ENCODE measurements around the gene PTPRT. TPM values are rescaled to one million over a fixed set of nuclear protein-coding genes. Genes with fewer than 3 reads are reported as not detected.
A peak's percentile ranks its signal among the peaks of the same experiment; 100 is the strongest.

Gene PTPRT
- total RNA-seq, 1 experiment from 2014 or later = 44.5 TPM

DNA sequence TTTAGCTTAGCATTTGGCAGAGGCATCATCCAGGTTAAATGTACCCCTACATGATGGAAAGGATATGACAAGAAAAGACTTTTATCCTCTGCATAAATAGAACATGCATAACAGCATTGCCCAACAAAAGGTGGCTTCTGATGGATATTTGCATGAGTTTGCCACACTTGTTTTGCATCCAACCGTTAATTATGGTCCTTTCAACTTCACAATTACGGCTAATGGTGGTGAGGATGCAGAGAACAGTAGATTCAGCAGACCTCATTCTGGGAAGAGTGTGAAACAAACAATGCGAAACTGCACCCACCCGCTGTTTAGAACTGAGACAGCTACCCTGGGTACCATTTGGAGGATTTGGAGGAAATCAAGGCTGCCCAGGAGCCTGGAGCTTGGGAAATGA lies 880.7 kb downstream of the PTPRT start:
- no peak overlapping the region for H3K4me3 ChIP-seq (ENCODE audit: low read length)
- no peaks in the 10 kb centered on the region for H3K27me3 ChIP-seq (ENCODE audit: low read length)
- H2AFZ ChIP-seq (ENCODE audit: low read length) = no peak overlapping the region
- peaks cover 9% of the 10 kb centered on the region for H3K4me1 ChIP-seq (ENCODE audit: low read length)
- peak; percentile 42 for DNase-seq
- H3K36me3 ChIP-seq (ENCODE audit: insufficient read depth, low read length) = no peaks in the 10 kb centered on the region
- H4K20me1 ChIP-seq (ENCODE audit: insufficient read depth, low read depth, low read length) = no peaks in the 10 kb centered on the region
- H3K79me2 ChIP-seq (ENCODE audit: low read length) = no peaks in the 10 kb centered on the region
- H3K9ac ChIP-seq (ENCODE audit: low read length) = no peak overlapping the region
- H3K9me2 ChIP-seq (replicated peaks; ENCODE audit: insufficient read depth, low read length) = no peaks in the 10 kb centered on the region
- H3K27ac ChIP-seq (ENCODE audit: low read length) = no peak overlapping the region
- H3K9me3 ChIP-seq (ENCODE audit: low read length) = no peaks in the 10 kb centered on the region
- H3K4me2 ChIP-seq (ENCODE audit: low read depth, low read length, poor library complexity, severe bottlenecking) = no peak overlapping the region

DNA sequence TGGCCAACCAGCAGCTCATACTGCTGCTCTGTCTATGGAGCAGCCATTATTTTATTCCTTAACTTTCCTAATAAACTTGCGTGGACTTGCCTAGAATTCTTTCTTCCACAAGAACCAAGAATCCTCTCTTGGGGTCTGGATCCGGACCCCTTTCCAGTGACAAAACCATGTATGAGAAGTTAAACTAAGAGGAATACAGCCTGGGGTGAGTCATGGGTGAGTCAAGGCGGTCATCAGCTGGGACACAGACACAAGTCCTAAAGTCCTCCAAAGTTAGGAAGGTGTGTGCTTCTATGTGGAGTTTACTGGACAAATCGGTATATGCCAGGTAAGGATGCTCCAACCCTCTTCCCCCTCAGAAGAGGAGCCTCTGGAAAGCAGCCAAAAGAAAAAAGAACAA lies 881.5 kb downstream of the PTPRT start:
- Histone ChIP-seq H3K4me2 (ENCODE audit: low read depth, low read length, poor library complexity, severe bottlenecking) (no peak overlapping the region), H3K27me3 (ENCODE audit: low read length) (no peaks in the 10 kb centered on the region), H3K79me2 (ENCODE audit: low read length) (no peaks in the 10 kb centered on the region), H3K4me1 (ENCODE audit: low read length) (peaks cover 9% of the 10 kb centered on the region), H3K9me3 (ENCODE audit: low read length) (no peaks in the 10 kb centered on the region), H3K36me3 (ENCODE audit: insufficient read depth, low read length) (no peaks in the 10 kb centered on the region), H2AFZ (ENCODE audit: low read length) (no peak overlapping the region), H3K9me2 (replicated peaks; ENCODE audit: insufficient read depth, low read length) (no peaks in the 10 kb centered on the region), H3K27ac (ENCODE audit: low read length) (no peak overlapping the region), H4K20me1 (ENCODE audit: insufficient read depth, low read depth, low read length) (no peaks in the 10 kb centered on the region), H3K4me3 (ENCODE audit: low read length) (no peak overlapping the region), H3K9ac (ENCODE audit: low read length) (no peak overlapping the region)
- no peak for DNase-seq

DNA sequence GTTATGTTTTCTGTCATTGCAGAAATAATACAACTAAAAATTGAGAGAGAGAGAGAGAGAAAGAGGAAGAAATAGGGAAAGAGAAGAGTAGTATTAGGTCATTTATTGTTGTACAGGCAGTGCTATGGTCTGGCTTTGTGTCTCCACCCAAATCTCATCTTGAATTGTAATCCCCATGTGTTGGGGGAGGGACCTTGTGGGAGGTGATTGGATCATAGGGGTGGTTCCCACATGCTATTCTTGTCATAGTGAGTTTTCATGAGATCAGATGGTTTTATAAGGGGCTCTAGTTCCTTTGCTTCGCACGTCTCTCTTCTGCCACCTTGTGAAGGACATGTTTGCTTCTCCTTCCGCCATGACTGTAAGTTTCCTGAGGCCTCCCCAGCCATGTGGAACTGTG lies 894.1 kb downstream of the PTPRT start:
- H3K27me3 ChIP-seq (ENCODE audit: low read length) = no peaks in the 10 kb centered on the region

DNA sequence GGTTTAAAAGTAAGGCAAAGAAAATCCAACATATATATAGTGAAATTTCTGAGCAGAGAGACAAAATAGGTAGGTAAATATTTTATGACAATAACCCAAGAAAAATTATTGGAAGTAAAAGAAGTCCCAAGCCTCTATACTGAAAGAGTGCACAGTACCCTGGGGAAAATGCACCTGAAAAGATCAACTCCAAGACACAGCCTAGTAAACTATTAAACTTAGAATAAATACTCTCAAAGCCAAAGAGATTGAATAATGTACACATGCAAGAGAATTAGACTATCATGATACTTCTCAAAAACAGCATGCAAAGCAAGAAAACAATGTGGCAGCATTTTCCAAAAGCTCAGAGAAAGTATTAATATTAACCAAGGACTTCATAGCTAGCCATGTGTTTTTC lies 894.7 kb downstream of the PTPRT start:
- Histone ChIP-seq H3K4me2 (ENCODE audit: low read depth, low read length, poor library complexity, severe bottlenecking) (no peak overlapping the region), H3K9me2 (replicated peaks; ENCODE audit: insufficient read depth, low read length) (no peaks in the 10 kb centered on the region), H3K27ac (ENCODE audit: low read length) (no peak overlapping the region), H3K9ac (ENCODE audit: low read length) (no peak overlapping the region), H2AFZ (ENCODE audit: low read length) (no peak overlapping the region), H3K27me3 (ENCODE audit: low read length) (no peaks in the 10 kb centered on the region), H3K4me3 (ENCODE audit: low read length) (no peak overlapping the region), H3K36me3 (ENCODE audit: insufficient read depth, low read length) (no peaks in the 10 kb centered on the region), H3K4me1 (ENCODE audit: low read length) (no peaks in the 10 kb centered on the region), H3K9me3 (ENCODE audit: low read length) (no peaks in the 10 kb centered on the region), H3K79me2 (ENCODE audit: low read length) (no peaks in the 10 kb centered on the region), H4K20me1 (ENCODE audit: insufficient read depth, low read depth, low read length) (no peaks in the 10 kb centered on the region)
- DNase-seq = no peak

More for the DNA sequence above, 894.1 kb downstream of the PTPRT start:
- Histone ChIP-seq H3K4me1 (ENCODE audit: low read length) (no peaks in the 10 kb centered on the region), H3K27ac (ENCODE audit: low read length) (no peak overlapping the region), H3K36me3 (ENCODE audit: insufficient read depth, low read length) (no peaks in the 10 kb centered on the region), H3K79me2 (ENCODE audit: low read length) (no peaks in the 10 kb centered on the region), H2AFZ (ENCODE audit: low read length) (no peak overlapping the region), H3K9me2 (replicated peaks; ENCODE audit: insufficient read depth, low read length) (no peaks in the 10 kb centered on the region), H3K9ac (ENCODE audit: low read length) (no peak overlapping the region), H3K4me3 (ENCODE audit: low read length) (no peak overlapping the region), H4K20me1 (ENCODE audit: insufficient read depth, low read depth, low read length) (no peaks in the 10 kb centered on the region), H3K4me2 (ENCODE audit: low read depth, low read length, poor library complexity, severe bottlenecking) (no peak overlapping the region), H3K9me3 (ENCODE audit: low read length) (no peaks in the 10 kb centered on the region)
- DNase-seq = no peak

DNA sequence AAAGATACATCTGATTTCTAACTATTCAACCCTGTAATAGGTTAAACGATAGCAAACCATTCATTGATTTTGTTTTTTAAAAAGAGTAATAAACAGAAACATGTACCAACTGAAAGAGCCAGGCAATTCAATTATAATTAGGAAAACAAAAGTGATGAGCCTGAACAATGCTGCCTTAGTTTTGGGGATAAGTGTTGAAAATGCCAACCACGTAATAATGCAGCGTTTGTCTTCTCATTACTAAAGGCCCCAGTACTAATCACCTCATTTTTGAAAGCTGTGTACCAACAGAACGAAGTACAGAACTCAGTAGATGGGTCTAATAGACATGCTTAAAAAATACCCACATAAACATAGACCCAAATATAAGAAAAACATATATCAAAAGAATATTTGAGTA lies 907.9 kb downstream of the PTPRT start:
- no peaks in the 10 kb centered on the region for H3K9me3 ChIP-seq (ENCODE audit: low read length)
- no peaks in the 10 kb centered on the region for H3K9me2 ChIP-seq (replicated peaks; ENCODE audit: insufficient read depth, low read length)
- H3K4me2 ChIP-seq (ENCODE audit: low read depth, low read length, poor library complexity, severe bottlenecking) = no peak overlapping the region
- no peaks in the 10 kb centered on the region for H3K79me2 ChIP-seq (ENCODE audit: low read length)
- H3K27ac ChIP-seq (ENCODE audit: low read length) = no peak overlapping the region
- no peak overlapping the region for H2AFZ ChIP-seq (ENCODE audit: low read length)
- H3K4me1 ChIP-seq (ENCODE audit: low read length) = peaks cover 4% of the 10 kb centered on the region; the same call in 1 of the 2 replicates
- H4K20me1 ChIP-seq (ENCODE audit: insufficient read depth, low read depth, low read length) = no peaks in the 10 kb centered on the region
- H3K27me3 ChIP-seq (ENCODE audit: low read length) = no peaks in the 10 kb centered on the region
- H3K9ac ChIP-seq (ENCODE audit: low read length) = no peak overlapping the region
- H3K36me3 ChIP-seq (ENCODE audit: insufficient read depth, low read length) = no peaks in the 10 kb centered on the region
- DNase-seq = no peak
- no peak overlapping the region for H3K4me3 ChIP-seq (ENCODE audit: low read length)

DNA sequence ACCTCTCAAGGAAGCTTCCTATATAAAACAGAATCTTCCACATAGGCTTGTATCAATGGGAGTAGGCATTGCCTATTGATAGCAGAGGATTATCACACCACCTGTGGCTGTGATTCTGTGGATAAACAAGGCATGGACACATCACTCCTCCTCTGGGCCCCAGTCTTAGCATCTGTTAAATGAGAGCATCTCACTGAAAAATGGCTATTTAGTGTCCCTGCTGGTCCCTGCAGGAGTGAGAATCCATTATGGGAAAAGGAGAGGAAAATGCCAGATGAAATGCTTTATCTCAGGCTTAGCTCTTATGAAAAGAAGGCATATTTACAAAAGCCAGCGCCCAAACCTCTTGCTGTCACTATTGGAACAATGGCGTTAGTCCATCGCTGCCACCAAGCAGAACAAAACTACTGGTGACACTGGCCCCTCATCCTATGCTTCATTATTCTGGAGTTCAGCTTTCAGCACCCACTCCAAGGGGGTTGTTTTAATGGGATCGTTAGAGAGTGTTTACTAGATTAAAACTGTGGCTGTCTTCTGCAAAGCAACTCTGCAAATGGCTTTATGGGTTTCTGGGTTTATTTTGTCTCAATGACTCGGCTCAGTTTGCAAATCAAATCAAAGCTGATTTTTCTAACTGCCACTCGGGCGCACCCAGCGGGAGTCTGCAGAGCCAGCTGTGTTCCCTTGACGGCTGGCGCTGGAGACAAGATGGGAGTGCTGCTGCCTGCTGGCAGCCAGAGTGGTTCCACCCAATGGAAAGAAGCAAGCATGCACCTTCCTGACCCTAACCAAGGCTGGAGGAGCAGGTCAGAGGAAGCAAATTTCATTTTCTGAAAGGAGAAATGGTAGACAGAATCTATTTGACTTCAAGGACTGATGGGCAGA lies 912.7 kb downstream of the PTPRT start:
- H3K4me1 ChIP-seq (ENCODE audit: low read length) = no peaks in the 10 kb centered on the region; the same call in 1 of the 2 replicates
- H3K27ac ChIP-seq (ENCODE audit: low read length) = no peak overlapping the region
- H3K27me3 ChIP-seq (ENCODE audit: low read length) = no peaks in the 10 kb centered on the region
- no peak for DNase-seq
- no peaks in the 10 kb centered on the region for H3K79me2 ChIP-seq (ENCODE audit: low read length)
- H2AFZ ChIP-seq (ENCODE audit: low read length) = no peak overlapping the region
- no peaks in the 10 kb centered on the region for H3K9me3 ChIP-seq (ENCODE audit: low read length)
- H3K4me3 ChIP-seq (ENCODE audit: low read length) = no peak overlapping the region
- H3K9ac ChIP-seq (ENCODE audit: low read length) = no peak overlapping the region
- no peaks in the 10 kb centered on the region for H3K36me3 ChIP-seq (ENCODE audit: insufficient read depth, low read length)
- no peaks in the 10 kb centered on the region for H4K20me1 ChIP-seq (ENCODE audit: insufficient read depth, low read depth, low read length)
- H3K9me2 ChIP-seq (replicated peaks; ENCODE audit: insufficient read depth, low read length) = no peaks in the 10 kb centered on the region
- no peak overlapping the region for H3K4me2 ChIP-seq (ENCODE audit: low read depth, low read length, poor library complexity, severe bottlenecking)

DNA sequence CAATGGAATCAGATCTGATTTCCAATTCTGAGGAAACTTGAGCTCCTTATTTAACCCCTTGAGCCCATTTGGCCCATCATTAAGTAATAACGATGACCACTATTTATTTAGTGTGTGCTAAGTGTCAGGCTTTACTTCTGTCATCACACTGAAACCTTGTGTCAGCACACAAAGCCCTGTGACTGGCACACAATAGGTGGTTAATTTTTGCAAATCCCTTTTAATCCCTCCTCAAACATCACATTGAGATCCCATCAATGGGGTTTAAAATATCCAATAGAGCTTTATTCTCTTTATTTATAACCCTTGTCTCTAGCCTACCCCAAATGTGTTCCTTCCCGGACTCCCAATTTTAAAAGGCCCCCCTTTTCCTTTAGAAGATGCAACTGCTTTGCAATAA lies 914.7 kb downstream of the PTPRT start:
- Histone ChIP-seq H3K9me3 (ENCODE audit: low read length) (no peaks in the 10 kb centered on the region), H4K20me1 (ENCODE audit: insufficient read depth, low read depth, low read length) (no peaks in the 10 kb centered on the region), H3K27ac (ENCODE audit: low read length) (no peak overlapping the region), H2AFZ (ENCODE audit: low read length) (no peak overlapping the region), H3K4me2 (ENCODE audit: low read depth, low read length, poor library complexity, severe bottlenecking) (no peak overlapping the region), H3K4me3 (ENCODE audit: low read length) (no peak overlapping the region), H3K9ac (ENCODE audit: low read length) (no peak overlapping the region), H3K36me3 (ENCODE audit: insufficient read depth, low read length) (no peaks in the 10 kb centered on the region), H3K4me1 (ENCODE audit: low read length) (no peaks in the 10 kb centered on the region; the same call in none of the 2 replicates), H3K79me2 (ENCODE audit: low read length) (no peaks in the 10 kb centered on the region), H3K9me2 (replicated peaks; ENCODE audit: insufficient read depth, low read length) (no peaks in the 10 kb centered on the region), H3K27me3 (ENCODE audit: low read length) (no peaks in the 10 kb centered on the region)
- no peak for DNase-seq

DNA sequence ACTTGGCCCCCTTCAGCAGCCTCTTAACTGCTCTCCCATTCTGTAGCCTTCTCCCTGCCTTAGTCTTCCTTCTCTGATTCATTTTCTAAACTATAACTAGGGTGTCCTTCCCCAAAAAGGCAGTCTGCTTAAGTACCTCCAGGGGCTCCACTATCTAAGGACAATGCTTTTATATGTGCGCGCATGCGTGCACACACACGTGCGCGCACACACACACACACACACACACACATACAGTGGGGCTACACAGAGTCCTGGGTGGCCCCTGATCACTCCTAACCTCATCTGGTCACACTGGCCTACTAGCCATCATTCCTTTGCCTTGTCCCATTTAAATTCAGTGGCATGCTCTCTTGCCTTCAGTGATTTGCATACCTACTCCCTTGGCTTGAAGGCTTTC lies 917.2 kb downstream of the PTPRT start:
- no peaks in the 10 kb centered on the region for H3K36me3 ChIP-seq (ENCODE audit: insufficient read depth, low read length)
- H2AFZ ChIP-seq (ENCODE audit: low read length) = no peak overlapping the region
- no peak overlapping the region for H3K4me2 ChIP-seq (ENCODE audit: low read depth, low read length, poor library complexity, severe bottlenecking)
- no peaks in the 10 kb centered on the region for H3K9me3 ChIP-seq (ENCODE audit: low read length)
- H3K79me2 ChIP-seq (ENCODE audit: low read length) = no peaks in the 10 kb centered on the region
- DNase-seq = no peak
- H3K4me3 ChIP-seq (ENCODE audit: low read length) = no peak overlapping the region
- no peaks in the 10 kb centered on the region for H3K9me2 ChIP-seq (replicated peaks; ENCODE audit: insufficient read depth, low read length)
- H3K27me3 ChIP-seq (ENCODE audit: low read length) = no peaks in the 10 kb centered on the region
- H3K4me1 ChIP-seq (ENCODE audit: low read length) = no peaks in the 10 kb centered on the region; the same call in none of the 2 replicates
- no peak overlapping the region for H3K9ac ChIP-seq (ENCODE audit: low read length)
- H4K20me1 ChIP-seq (ENCODE audit: insufficient read depth, low read depth, low read length) = no peaks in the 10 kb centered on the region
- H3K27ac ChIP-seq (ENCODE audit: low read length) = no peak overlapping the region
